GDM1 (cell line): ENCODE data around the gene SPTBN4.
"Not testable (repeated sequence)": the region's sequence is repeated elsewhere in the genome, so short reads cannot be mapped to it uniquely, and the experiment has no call there.

Source experiments
- DNase-seq: peaks from one replicate; lab custom pipeline; 2025; lab: John Stamatoyannopoulos, UW

The SPTBN4 gene

GRCh38 chr19:40465025-40465556, 1.7 kb upstream of the SPTBN4 start:
- no peak for DNase-seq

- peak; percentile 100 for DNase-seq
These were observed 1.1 kb upstream of the SPTBN4 start, which contains the start of gene BLVRB for GRCh38 chr19:40465557-40466218. Gene BLVRB, minus strand, starts transcription at chr19:40465745. Its CDS starts 57 bp downstream, at chr19:40465688.

DNA sequence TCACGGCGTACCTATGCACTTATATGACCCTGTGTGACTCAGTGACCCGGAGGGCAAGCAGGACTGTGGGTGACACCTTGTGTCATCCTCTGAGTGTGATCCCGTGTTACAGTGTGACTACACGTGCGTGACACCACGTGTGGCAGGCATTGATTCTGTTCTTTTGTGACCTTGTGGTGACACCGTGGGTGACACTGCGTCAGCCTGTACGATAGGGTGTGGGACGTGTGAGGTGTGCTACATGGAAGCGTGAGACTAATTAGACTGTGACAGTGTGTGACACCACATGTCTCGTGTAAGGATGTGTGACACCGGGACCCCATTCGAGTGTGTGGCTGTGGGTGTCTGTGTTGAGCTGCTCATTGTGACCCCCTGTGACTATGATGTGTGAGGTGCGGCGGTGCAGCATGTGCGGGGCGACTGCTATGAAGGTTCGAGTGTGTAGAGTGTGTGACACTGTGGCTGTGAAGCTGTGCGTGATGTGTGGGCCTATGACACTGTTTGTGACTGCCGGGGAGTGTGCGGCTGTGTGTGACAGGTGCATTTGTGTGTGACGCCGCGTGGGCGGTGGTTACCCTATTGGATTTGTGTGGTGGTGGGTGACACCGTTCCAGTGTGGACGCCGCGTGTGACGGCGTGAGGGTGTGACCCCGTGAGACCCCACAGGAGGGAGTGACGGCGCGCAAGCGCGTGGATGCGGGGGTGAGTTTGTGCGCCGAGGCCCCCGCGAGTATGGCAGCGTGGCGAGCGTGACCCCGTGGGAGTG, 399 bp upstream of the SPTBN4 start:
- no peak for DNase-seq

GRCh38 chr19:40469011-40469410, 2.2 kb downstream of the SPTBN4 start:
- no peak for DNase-seq

- no peak for DNase-seq
These were observed 4.3 kb downstream of the SPTBN4 start for GRCh38 chr19:40471111-40471510.

- no peak for DNase-seq
These were observed 5.7 kb downstream of the SPTBN4 start for GRCh38 chr19:40472516-40472915.

DNA sequence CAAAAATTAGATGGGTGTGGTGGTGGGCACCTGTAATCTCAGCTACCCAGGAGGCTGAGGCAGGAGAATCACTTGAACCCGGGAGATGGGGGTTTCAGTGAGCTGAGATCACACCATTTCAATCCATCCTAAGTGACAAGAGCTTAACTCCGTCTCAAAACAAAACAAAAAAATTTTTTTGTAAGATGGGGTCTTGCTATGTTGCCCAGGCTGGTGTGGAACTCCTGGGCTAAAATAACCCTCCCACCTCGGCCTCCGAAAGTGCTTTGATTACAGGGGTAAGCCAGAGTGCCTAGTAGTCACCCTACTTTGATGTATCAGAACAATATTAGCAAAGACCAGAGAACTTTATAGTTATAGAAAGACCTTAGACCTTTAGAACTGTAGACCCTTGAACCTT, 7.9 kb downstream of the SPTBN4 start:
- no peak for DNase-seq

- not testable (repeated sequence) for DNase-seq
These were observed 9.3 kb downstream of the SPTBN4 start for GRCh38 chr19:40475878-40476644.

GRCh38 chr19:40486017-40486416, 19.2 kb downstream of the SPTBN4 start:
- DNase-seq, result no peak

- no peak for DNase-seq
These were observed 23.1 kb downstream of the SPTBN4 start for GRCh38 chr19:40489882-40490230.

DNA sequence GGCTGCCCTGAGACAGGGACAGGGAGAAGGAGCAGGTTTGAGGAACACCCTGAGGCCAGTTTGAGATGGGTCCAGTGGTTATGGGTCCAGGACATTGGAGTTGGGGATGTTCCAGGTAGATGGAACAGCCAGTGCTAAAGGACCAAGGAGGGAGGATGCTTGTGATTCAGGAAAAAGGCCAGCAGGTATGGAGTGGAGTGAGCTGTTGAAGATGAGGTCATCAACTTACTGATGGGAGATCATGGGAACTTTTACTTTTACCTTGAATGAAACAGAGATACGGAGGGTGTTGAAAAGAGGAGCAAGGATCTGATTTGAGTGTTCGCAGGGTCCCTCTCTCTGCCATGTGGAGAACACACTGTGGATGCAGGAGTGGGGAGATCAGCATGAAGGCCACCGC, 25.5 kb downstream of the SPTBN4 start:
- no peak for DNase-seq

GRCh38 chr19:40493778-40494177, 27.0 kb downstream of the SPTBN4 start:
- no peak for DNase-seq

DNA sequence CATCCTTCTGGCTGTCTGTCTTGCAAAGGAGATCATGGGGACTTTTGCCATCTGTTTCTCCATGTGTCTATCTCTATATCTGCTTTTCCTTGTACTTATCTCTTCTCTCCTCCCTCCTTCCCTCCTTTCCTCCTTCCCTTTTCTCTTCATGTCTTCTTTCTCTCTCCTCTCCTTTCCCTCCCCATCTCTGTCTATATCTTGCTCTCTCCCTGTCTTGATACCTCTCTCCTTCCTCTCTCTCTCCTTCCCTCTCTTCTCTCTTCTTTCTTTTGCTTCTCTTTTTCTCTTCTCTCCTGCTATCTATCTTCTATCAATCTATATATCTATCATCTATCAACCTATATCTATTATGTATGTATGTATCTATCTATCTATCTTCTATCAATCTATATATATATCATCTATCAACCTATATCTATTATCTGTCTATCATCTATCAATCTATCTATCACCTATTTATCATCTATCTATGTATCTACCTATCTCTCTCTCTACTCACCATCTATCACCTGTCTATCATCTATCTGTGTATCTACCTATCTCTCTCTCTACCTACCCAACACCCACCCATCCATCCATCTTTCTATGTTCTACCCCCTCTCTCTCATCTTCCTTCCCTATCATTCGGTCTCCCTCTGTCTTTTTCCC, 27.5 kb downstream of the SPTBN4 start:
- no peak for DNase-seq

DNA sequence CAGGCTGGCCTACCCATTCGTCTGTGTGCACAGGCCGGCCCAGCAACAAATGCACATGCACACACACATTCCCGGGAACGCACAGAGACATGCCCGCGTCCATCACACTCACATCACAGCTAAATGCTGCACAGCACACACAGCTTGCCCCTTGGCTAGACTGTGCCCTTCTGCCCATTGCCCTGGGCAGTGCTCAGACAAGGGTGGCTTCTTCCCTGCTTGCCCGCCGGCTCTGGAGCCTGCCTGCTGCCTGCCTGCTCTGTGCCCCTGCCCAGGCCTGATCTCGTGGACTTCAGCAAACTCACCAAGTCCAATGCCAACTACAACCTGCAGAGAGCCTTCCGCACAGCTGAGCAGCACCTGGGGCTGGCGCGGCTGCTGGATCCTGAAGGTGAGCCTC, 30.4 kb downstream of the SPTBN4 start:
- no peak for DNase-seq

DNA sequence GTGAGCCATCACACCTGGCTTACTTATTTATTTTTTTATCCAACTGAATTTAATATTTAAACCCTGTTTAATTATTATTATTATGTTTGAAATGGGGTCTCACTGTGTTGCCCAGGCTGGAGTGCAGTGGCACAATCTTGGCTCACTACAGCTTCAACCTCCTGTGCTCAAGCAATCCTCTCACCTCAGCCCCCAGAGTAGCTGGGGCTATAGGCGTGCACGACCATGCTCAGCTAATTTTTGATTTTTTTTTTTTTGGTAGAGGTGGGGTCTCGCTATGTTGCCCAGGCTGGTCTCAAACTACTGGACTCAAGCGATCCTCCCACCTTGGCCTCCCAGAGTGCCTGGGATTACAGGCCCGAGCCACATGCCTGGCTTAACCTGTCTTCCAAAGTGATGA, 32.5 kb downstream of the SPTBN4 start:
- no peak for DNase-seq

- not testable (repeated sequence) for DNase-seq
These were observed 34.1 kb downstream of the SPTBN4 start for GRCh38 chr19:40500678-40501530.

DNA sequence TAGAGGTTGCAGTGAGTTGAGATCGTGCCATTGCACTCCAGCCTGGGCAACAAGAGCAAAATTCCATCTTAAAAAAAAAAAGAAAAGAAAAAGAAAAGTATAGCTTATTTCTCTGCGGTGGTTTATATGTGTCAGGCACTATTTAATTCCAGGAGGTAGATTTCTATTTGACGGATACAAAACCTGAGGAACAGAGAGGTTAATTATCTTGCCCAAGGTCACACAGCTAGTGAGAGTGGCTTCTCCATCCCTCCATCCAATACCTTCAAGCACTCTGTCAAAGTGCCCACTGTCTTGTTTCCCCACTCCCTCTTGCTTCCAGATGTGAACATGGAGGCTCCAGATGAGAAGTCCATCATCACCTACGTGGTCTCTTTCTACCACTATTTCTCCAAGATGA, 34.8 kb downstream of the SPTBN4 start:
- no peak for DNase-seq

DNA sequence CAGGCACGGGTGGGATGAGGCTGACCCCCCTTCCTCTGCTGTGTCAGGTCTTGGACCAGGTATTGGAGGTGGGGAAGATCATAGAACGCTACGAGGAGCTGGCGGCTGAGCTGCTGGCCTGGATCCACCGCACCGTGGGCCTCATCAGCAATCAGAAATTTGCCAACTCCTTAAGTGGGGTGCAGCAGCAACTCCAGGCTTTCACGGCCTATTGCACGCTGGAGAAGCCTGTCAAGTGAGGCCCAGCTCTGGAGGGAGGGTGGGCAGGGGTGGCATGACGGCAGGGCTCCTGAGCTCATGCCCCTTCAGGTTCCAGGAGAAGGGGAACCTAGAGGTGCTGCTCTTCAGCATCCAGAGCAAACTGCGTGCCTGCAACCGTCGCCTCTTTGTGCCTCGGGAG, 35.3 kb downstream of the SPTBN4 start:
- no peak for DNase-seq

DNA sequence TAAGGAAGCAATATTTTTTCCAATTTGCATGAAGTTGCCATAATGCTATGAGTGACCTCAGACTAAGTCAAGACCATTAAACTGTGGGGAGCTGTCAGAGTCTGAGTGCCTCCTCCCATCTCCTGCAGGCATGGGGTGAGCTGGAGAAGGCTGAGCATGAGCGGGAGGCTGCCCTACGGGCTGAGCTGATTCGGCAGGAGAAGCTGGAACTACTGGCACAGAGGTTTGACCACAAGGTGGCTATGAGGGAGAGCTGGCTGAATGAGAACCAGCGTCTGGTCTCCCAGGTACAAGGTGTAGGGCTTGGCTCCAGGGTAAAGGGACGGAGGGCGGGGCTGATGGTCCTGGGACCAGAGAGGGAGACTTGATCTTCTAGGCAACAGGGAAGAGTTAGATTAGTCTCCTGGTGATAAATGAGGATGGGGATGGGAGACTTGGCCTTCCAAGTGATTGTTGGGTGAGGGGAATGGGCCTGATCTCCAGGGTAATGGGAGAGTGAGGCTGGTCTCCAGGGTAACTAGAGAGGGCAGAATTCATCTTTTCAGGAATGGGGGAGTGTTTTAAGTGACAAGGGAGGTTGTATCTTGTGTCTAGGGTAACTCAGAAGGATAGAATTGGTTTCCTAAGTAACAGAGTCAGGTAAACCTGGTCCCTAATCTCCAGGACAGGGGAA, 36.0 kb downstream of the SPTBN4 start:
- no peak for DNase-seq

DNA sequence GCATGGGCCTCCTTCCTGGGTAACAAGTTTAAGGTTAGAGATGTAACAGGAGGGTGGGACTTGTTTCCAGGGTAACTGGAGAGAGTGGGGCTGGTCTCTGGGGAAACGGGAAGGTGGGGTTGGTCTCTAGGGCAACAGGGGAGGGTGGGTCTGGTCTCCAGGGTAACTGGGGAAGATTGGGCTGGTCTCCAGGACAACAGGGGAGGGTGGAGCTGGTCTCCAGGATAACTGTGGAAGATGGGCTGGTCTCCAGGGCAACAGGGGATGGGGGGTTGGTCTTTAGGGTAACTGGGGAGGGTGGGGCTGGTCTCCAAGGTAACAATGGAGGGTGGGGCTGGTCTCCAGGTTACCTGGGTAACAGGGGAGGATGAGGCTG, 36.5 kb downstream of the SPTBN4 start:
- no peak for DNase-seq

DNA sequence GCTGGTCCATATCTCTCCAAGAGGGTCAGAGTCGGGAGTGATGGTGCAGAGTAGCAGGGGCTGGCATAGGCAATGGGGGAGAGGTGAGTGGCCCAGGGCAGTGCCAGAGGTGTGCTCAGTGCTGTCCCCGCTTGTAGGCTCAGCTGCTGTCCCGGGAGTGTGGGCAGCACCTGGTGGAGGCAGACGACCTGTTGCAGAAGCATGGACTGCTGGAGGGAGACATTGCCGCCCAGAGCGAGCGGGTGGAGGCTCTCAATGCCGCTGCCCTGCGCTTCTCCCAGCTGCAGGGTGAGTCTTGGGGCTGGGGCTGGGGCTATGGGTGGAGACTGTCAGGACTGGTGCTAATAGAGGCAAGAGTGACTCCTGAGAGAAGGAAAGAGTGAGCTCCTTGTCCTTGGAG, 39.3 kb downstream of the SPTBN4 start:
- no peak for DNase-seq
